Common myeloid progenitor, CD34-positive (primary cell): ENCODE measurements around the gene NAA15.
"Not testable (repeated sequence)": the region's sequence is repeated elsewhere in the genome, so short reads cannot be mapped to it uniquely, and the experiment has no call there.

Experiments
- CTCF ChIA-PET: fragments of 350-600 bp; sonication (Branson Sonifier 250); formaldehyde crosslinking; loops from one replicate; lab custom pipeline; 2021; ENCODE audit warnings: antibody characterized with exemption; lab: Charles Lee
- POLR2A ChIA-PET: fragments of 350-600 bp; sonication (Branson Sonifier 250); formaldehyde crosslinking; loops from one replicate; lab custom pipeline; 2021; ENCODE audit warnings: antibody characterized with exemption; lab: Charles Lee
- DNase-seq, 3 donors: peaks; one replicate each; pipeline versions ENCODE4 v3.0.0 to v3.0.0-alpha.2; 2013
- H3K27ac ChIP-seq, 2 experiments: 1 replicate in 1 of 2; 2 replicates in 1 of 2; pipeline ENCODE4 v1.7.0; 2013; ENCODE audit warnings: inconsistent platforms in 2 of 2, low read length in 2 of 2, mild to moderate bottlenecking in 2 of 2, low read depth in 1 of 2, moderate library complexity in 1 of 2; ENCODE audit not compliant: severe bottlenecking in 2 of 2, insufficient read depth in 1 of 2, poor library complexity in 1 of 2
- H3K27me3 ChIP-seq, 5 experiments: replicated peaks in 2 of 5; 1 replicate in 3 of 5; 2 replicates in 2 of 5; pipeline versions ENCODE4 v1.6.1 to v1.7.0; 2013; ENCODE audit warnings: low read length in 4 of 5, mild to moderate bottlenecking in 2 of 5, moderate library complexity in 2 of 5, inconsistent platforms in 1 of 5; ENCODE audit not compliant: insufficient read depth in 5 of 5, control insufficient read depth in 4 of 5
- H3K36me3 ChIP-seq, 4 experiments: 1 replicate in 2 of 4; 2 replicates in 2 of 4; pipeline versions ENCODE4 v1.6.1 to v1.7.0; 2013; ENCODE audit warnings: low read length in 3 of 4, control low read depth in 1 of 4, mild to moderate bottlenecking in 1 of 4; ENCODE audit not compliant: control insufficient read depth in 4 of 4, insufficient read depth in 4 of 4
- H3K4me1 ChIP-seq, 4 experiments: 1 replicate in 3 of 4; 2 replicates in 1 of 4; pipeline versions ENCODE4 v1.6.1 to v1.7.1; 2013; ENCODE audit warnings: low read length in 3 of 4, mild to moderate bottlenecking in 3 of 4, control low read depth in 1 of 4, inconsistent platforms in 1 of 4, moderate library complexity in 1 of 4; ENCODE audit not compliant: control insufficient read depth in 4 of 4, insufficient read depth in 4 of 4; ENCODE audit errors: control extremely low read depth in 1 of 4
- H3K4me3 ChIP-seq, 7 experiments: 1 replicate in 4 of 7; 2 replicates in 3 of 7; pipeline versions ENCODE4 v1.5.1 to v1.7.0; 2013; ENCODE audit warnings: mild to moderate bottlenecking in 7 of 7, low read length in 6 of 7, moderate library complexity in 6 of 7, inconsistent platforms in 2 of 7, low read depth in 2 of 7, control low read depth in 1 of 7; ENCODE audit not compliant: insufficient read depth in 4 of 7, control insufficient read depth in 1 of 7; ENCODE audit errors: extremely low read depth in 1 of 7
- H3K9me3 ChIP-seq, 5 experiments: 1 replicate in 4 of 5; 2 replicates in 1 of 5; pipeline versions ENCODE4 v1.6.1 to v1.7.1; 2013; ENCODE audit warnings: low read length in 4 of 5, mild to moderate bottlenecking in 2 of 5, inconsistent platforms in 1 of 5, low read depth in 1 of 5, moderate library complexity in 1 of 5; ENCODE audit not compliant: control insufficient read depth in 4 of 5, insufficient read depth in 2 of 5; ENCODE audit errors: control extremely low read depth in 1 of 5
- whole genome bisulfite sequencing: methylation state at CpG from one replicate; pipeline ENCODE4 v1.1.5; 2013; ENCODE audit not compliant: insufficient coverage; 5-methylcytosine and 5-hydroxymethylcytosine counted together

NAA15 gene

DNA sequence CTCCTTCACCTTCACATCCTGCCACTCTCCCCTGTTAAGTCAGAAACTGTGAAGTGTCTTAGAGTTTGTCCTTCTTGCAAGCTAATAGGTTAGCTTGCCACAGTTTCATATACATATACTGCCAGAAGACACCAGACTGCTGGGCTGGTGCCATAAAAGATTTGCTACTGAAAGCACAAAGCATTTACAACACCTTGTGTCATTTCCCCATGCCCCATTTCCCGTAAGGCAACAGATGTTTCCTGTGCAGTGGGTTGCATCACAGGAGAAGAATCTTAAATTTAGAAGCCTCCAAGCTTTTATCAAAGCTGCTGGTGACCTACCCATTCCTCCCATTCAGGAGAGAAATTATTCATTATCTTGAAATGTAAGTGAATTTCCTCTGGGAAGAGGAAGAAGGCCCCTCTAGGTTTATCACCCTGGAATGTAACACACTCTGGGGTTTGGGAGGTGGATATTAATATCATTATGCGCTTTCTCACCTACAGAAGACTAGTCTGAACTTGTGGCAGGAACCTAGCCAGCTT, 118.1 kb downstream of the NAA15 start:
- DNase-seq, result peak; percentile 95 to 99 (median 99)
- POLR2A ChIA-PET, result interaction anchor here (0.6 to 2.1 kb wide), 5 partner anchors 18 to 550 kb away, joined by 3 to 17 read pairs (median 3); partner anchors contain the start of gene RAB33B
- no peaks in the 10 kb centered on the region for H3K27me3 ChIP-seq

DNA sequence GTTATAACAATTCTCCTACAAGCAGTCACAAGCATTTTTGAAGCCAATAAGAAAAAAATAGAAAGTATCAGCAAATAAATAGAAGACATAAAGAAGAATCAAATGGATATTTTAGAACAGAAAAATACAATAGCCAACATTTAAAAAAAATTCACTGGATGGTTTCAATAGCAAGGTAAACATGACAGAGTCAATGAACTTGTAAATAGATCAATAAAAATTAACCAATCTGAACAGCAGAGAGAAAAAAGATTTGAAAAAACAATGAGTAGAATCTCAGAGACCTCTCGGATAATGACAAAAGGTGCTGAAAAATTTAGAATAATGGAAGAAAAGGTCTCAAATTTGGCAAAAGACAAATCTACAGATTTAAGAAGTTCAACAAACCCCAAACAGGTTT, 119.3 kb downstream of the NAA15 start:
- peaks cover 0 to 2% (median under 1%) of the 10 kb centered on the region in 5 experiments for H3K9me3 ChIP-seq
- POLR2A ChIA-PET, result no interaction called here
- peaks cover 0 to 2% (median under 1%) of the 10 kb centered on the region in 4 experiments for H3K36me3 ChIP-seq
- WGBS, result no CpG with 5 or more reads among the region's 1 CpG
- H3K27ac ChIP-seq, result no peak overlapping the region
- CTCF ChIA-PET, result interaction anchor here (0.7 to 2.8 kb wide), 2 partner anchors 14 to 32 kb away, joined by 3 to 13 read pairs; partner anchors contain the start of gene RAB33B
- H3K27me3 ChIP-seq, result no peaks in the 10 kb centered on the region
- no peak overlapping the region for H3K4me3 ChIP-seq
- H3K4me1 ChIP-seq, result peaks cover 11 to 34% (median 28%) of the 10 kb centered on the region in 4 experiments
- no peak for DNase-seq

More for the DNA sequence above, 118.1 kb downstream of the NAA15 start:
- Histone ChIP-seq H3K9me3 (peaks cover 0 to 6% (median 4%) of the 10 kb centered on the region in 5 experiments), H3K4me1 (peaks cover 11 to 34% (median 28%) of the 10 kb centered on the region in 4 experiments), H3K36me3 (peaks cover 0 to 3% (median 1%) of the 10 kb centered on the region in 4 experiments), H3K4me3 (peak overlapping the region in 5 of 7 experiments; percentile 9 to 62 (median 42)), H3K27ac (peak overlapping the region; percentile 71 to 74)
- CTCF ChIA-PET, result interaction anchor here (0.6 to 2.8 kb wide), 11 partner anchors 20 to 109 kb away, joined by 3 to 13 read pairs (median 3); partner anchors contain the start of gene RAB33B
- WGBS, result no CpG with 5 or more reads among the region's 2 CpGs

DNA sequence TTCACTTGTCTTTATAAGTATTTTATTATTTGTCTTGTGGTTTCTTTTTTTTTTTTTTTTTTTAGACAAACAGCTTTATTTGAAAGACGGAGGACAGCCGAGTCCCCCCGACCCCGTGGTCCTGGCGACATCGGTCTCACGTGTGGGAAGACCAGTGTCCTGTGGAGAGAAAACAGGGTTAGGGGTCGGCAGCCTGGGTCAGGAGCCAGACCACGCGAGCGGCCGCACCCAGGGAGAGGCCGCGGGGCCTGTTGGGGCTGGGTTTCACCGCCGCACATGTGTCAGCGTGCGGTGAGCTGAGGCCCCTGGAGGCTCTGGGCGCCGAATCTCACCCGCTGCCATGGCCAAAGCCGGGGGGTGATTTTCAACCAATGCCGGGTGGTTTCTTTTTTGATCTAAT, 134.8 kb downstream of the NAA15 start:
- peaks cover 0 to 23% (median 1%) of the 10 kb centered on the region in 4 experiments for H3K36me3 ChIP-seq
- DNase-seq, result no peak
- CTCF ChIA-PET, result interaction anchor here (0.5 to 1.3 kb wide), 2 partner anchors 10 to 1201 kb away, joined by 3 read pairs; no protein-coding TSS in a partner anchor
- no peaks in the 10 kb centered on the region for H3K4me1 ChIP-seq
- H3K27me3 ChIP-seq, result no peaks in the 10 kb centered on the region
- peaks cover 3 to 65% (median 26%) of the 10 kb centered on the region in 5 experiments for H3K9me3 ChIP-seq
- 97% methylated on average over 19 of the region's 23 CpGs for WGBS
- POLR2A ChIA-PET, result no interaction called here
- no peak overlapping the region for H3K27ac ChIP-seq
- H3K4me3 ChIP-seq, result no peak overlapping the region

DNA sequence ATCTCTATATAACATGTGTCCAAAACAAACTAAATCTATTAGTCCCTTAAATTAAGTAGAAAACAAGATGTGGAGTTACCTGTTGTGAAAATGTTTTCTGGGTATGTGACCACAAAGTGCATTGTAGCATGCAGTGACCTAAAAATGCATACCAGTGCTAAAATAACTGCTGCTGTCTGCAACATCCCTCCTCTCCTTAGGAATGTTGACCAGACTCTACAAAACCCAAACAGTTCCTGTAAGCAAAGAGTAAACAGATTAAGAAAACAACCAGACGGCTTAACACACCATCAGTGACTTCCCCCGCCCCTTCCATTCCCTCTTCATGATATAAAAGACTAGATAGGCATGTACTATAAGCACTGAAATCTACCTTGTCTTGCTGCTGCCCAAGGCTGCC, 136.8 kb downstream of the NAA15 start:
- Histone ChIP-seq H3K4me3 (peak overlapping the region in 1 of 7 experiments; percentile 31), H3K36me3 (peaks cover 0 to 23% (median 1%) of the 10 kb centered on the region in 4 experiments), H3K4me1 (no peaks in the 10 kb centered on the region), H3K27me3 (no peaks in the 10 kb centered on the region), H3K27ac (no peak overlapping the region), H3K9me3 (peaks cover 3 to 61% (median 19%) of the 10 kb centered on the region in 5 experiments)
- POLR2A ChIA-PET, result no interaction called here
- CTCF ChIA-PET, result interaction anchor here (1.2 kb wide), 1 partner anchor 14 kb away, joined by 3 read pairs; no protein-coding TSS in a partner anchor
- no CpG with 5 or more reads among the region's 2 CpGs for whole genome bisulfite sequencing
- DNase-seq, result no peak

DNA sequence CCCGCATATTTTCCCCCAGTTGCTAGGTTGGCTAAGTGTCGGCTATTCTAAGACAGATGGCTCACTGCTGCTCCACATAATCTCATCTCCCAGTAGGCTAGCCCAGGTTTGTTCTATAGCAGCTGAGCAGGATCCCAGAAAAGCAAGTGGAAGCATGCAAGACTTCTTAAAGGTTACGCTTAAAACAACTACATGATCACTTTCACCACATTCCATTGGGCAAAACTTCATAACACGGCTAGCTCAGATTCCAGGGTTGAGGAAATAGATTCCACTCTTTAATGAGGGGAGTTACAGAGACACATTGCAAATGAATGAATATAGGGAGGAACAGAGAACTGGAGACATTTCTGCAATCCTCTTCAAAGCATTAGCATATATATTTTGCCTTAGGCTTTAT, 139.7 kb downstream of the NAA15 start:
- no peak for DNase-seq
- Histone ChIP-seq H3K27me3 (no peaks in the 10 kb centered on the region), H3K9me3 (peaks cover 1 to 49% (median 15%) of the 10 kb centered on the region in 5 experiments), H3K4me1 (no peaks in the 10 kb centered on the region), H3K4me3 (no peak overlapping the region), H3K36me3 (peaks cover 0 to 19% (median 1%) of the 10 kb centered on the region in 4 experiments), H3K27ac (no peak overlapping the region)
- ChIA-PET CTCF (no interaction called here), POLR2A (no interaction called here)
- 100% methylated on average over 2 of the region's 4 CpGs for WGBS

DNA sequence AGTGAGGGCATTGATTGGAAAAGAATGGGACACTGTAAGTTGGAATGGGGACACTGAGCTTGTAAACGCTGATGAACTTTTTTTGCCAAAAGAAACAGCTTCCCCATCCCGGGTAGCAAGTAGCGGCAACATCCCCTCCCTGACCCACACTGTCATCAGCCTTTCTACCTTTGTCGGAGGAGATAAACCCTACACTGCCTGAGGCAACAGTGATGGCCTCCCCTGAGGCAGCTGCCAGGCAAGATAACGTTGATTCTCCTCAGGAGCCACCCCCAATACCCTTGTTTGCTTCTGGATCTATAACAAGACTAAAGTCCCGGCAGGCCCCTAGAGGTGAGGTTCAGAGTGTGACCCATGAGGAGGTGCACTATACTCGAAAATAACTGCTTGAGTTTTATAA, 142.4 kb downstream of the NAA15 start:
- Histone ChIP-seq H3K4me1 (no peaks in the 10 kb centered on the region), H3K27ac (no peak overlapping the region), H3K27me3 (no peaks in the 10 kb centered on the region), H3K4me3 (no peak overlapping the region), H3K36me3 (peaks cover 0 to 3% (median under 1%) of the 10 kb centered on the region in 4 experiments), H3K9me3 (peaks cover 1 to 27% (median 6%) of the 10 kb centered on the region in 5 experiments)
- ChIA-PET CTCF (interaction anchor here (0.6 to 1.9 kb wide), 3 partner anchors 9 to 30 kb away, joined by 3 to 8 read pairs (median 3); partner anchors contain the start of gene RAB33B), POLR2A (no interaction called here)
- WGBS, result 96% methylated on average over 6 of the region's 7 CpGs
- no peak for DNase-seq

DNA sequence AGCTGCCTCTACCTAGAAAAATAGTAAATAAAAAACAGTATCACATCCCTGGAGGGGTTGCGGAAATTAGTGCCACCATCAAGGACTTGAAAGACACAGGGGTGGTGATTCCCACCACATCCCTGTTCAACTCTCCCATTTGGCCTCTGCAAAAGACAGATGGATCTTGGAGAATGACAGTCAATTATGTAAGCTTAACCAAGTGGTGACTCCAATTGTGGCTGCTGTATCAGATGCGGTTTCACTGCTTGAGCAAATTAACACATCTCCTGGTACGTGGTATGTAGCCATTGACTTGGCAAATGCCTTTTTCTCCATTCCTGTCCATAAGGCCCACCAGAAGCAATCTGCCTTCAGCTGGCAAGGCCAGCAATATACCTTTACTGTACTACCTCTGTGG, 143.6 kb downstream of the NAA15 start:
- H3K4me1 ChIP-seq, H3K4me3 ChIP-seq, H3K36me3 ChIP-seq, H3K27ac ChIP-seq, POLR2A ChIA-PET, DNase-seq, H3K27me3 ChIP-seq: not testable (repeated sequence)
- H3K9me3 ChIP-seq, result peaks cover 1 to 15% (median 4%) of the 10 kb centered on the region in 5 experiments
- CTCF ChIA-PET, result interaction anchor here (1.2 to 1.9 kb wide), 3 partner anchors 8 to 31 kb away, joined by 3 to 8 read pairs (median 3); partner anchors contain the start of gene RAB33B
- 63% methylated on average over 3 of the region's 3 CpGs for WGBS
